Mucosa of gallbladder (tissue), 1 donor: ENCODE data around the gene CADPS. TPM values are rescaled to one million over a fixed set of nuclear protein-coding genes. Genes with fewer than 3 reads are reported as not detected.
"Not testable (repeated sequence)": the region's sequence is repeated elsewhere in the genome, so short reads cannot be mapped to it uniquely, and the experiment has no call there.

Source experiments
- DNase-seq: peaks from one replicate; pipeline ENCODE4 v3.0.0-alpha.2; 2020; ENCODE audit warnings: low spot score
- total RNA-seq: library from RNA; stranded (reverse); gene quantifications from one replicate; pipeline ENCODE4 v1.2.1, GENCODE V29; 2021
- donor health status: DM: no; HTN: no; CAD: no.

Gene CADPS
- total RNA-seq, 1 donor from 2014 or later = 37.2 TPM

DNA sequence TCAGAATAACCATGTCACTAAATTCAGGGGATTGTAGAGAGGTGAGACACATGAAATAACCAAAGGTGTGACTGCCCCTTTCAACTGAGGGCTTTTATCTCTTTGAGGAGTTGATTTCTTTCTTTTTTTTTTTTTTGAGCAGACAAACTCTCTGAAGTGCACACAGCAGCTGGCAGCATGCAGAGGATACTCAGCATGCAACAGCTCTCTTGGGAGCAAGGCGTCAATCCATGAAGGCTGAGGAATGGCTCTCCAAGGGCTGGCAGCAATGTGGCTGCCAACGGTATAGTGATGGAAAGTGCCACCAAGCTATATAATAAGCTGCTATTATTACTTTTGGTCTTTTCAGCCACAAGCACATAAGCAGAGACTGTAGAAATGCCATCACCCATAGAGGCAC is 275.2 kb downstream of the CADPS start:
- no peak for DNase-seq

DNA sequence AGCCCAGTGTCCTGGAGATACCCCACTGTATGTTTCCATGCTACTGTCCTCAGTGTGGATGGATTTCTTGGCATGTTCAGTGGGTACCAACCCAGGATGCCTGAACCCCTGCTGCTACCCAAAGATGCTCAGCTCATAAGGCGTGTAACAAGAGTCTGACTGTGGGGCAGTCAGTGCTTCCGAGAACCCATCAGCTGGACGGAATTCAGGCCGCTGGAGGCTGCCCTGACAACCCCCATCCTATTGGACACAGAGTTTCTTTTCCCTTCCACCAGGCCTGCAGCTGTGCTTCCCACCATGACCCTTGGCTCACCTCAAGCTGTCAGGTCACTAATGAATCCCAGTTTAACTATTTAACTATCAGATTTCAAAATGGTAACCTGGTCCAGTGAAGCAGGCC is 277.7 kb downstream of the CADPS start:
- no peak for DNase-seq

DNA sequence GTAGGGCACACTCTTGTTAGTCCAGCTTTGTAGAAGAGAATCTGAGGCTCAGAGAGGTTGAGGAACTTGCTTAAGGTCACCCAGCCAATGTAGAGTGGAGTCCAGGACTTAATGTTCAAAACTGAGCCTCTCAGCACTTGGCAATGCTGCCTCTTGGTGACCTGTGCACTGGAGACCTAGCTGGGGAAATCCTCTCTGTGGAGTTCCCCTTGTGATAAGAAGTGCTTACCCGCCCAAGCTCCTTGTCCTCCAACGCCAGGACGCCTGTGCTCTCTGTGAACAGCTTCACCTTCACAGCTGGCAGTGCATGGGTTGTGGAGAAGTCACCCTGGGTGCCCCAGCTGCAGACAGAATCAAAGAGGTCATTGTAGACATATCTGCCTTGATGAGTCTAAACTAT is 282.8 kb downstream of the CADPS start:
- DNase-seq = no peak

DNA sequence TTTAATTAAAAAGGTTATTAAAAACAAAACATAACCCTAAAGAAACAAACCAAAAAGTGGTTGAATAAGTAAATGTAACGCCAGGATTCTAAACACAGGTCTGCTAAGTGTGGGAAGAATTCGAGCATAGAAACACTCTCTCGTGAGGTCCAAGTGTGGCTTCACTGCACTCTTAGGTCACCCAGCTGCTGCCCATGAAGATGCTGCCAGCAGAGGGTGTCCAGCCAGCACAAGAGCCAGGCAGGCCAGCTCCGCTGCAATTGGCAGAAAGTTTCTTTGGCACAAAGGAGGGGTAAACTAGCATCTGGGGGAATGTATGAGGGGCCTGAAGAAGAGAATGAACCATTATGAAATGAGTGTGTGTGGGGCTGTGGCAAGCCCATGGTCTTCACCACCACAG is 286.1 kb downstream of the CADPS start:
- DNase-seq = no peak

DNA sequence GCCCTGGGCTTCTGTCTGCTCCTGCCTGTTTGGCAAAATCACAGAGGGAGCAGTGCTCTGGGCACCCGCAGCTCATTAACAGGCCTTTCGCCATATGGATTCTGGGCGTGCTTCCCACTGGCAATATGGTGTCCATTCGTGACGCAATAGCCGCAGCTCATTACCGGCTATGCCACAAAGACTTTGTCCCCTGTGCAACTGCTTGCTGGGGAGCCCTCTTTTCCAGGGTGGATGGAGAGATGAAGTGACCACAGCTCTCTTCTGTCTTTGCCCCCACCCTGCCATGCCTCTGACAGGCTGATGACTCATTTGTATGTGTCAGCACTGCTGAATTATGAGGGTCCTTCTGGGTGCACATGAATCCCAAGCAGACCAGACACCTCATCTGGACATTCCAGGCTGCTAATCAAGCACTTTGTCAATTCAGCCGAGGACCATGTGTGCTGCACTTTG is 287.6 kb downstream of the CADPS start:
- DNase-seq = no peak

DNA sequence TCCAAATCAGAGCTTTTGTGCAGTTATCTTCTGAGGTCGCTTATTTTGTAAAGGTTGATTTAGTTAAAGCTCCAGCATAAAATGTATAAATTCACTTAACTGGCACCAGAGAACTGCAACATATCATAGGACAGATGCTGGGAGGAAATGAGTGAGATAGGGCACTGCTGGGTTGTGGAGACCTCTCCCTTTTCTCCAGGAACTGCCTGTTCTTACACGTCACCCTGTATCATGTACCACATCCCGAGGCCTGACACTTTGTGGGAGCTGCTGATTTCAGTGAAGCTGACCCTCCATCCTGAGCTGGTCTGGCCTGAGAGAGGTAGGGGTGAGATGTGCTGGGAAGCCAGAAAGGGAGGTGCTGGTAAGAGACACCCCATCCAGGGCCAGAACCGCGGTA is 288.0 kb downstream of the CADPS start:
- DNase-seq = no peak

DNA sequence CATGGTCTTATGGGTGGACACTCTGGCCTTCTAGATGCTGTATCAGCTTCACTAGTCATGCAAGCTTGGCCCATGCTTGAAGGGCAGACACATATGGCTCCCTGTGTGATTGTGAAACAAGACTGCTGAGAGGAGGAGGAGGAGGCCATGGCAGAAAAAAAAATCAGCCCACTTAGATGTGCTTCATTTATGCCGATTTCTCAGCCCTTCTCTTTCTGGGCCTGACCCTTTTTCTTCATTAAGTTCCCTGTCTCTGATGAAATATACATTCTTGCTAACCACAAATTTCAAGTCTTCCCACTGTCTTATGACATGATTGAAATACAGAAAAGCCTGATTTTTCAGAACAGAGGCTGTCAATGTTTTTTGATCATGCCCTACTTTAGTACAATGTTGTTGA is 288.9 kb downstream of the CADPS start:
- no peak for DNase-seq

DNA sequence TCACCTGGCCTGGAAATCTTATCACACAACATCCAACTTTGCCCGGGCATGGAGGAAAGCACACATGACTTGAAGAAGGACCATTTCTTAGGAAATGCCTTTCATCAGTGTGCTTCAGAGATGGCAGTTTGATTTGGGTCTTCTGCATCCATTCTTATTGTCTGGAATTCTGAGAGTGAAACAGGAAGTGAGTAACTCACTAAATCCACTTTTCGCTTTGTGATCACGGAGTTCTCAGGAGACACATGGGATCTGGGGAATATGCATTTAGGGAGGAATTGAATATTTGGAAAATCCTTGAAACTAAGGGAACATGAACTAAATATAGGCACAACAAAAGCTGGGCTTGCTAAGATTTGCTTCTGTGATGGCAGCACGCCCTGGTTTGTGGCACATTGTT is 289.4 kb downstream of the CADPS start:
- DNase-seq = no peak

DNA sequence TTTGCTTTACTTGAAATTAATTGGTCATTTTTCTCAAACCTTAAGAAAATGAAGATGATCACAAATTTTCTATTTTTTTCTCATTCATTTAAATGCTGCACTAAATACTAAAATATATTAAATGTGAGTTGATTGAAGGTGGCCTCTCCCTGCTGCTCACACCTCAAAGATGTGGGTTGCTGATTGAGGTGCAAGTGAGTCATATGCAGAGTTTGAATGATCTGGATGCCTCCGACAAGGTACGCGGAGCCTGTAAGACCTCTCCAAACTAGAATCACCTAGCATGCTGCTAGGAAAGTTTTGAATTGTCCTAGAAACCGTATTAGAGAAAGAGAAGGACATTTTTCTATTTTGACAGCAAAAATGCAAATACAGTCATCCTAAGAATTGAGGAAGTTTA is 290.6 kb downstream of the CADPS start:
- no peak for DNase-seq

DNA sequence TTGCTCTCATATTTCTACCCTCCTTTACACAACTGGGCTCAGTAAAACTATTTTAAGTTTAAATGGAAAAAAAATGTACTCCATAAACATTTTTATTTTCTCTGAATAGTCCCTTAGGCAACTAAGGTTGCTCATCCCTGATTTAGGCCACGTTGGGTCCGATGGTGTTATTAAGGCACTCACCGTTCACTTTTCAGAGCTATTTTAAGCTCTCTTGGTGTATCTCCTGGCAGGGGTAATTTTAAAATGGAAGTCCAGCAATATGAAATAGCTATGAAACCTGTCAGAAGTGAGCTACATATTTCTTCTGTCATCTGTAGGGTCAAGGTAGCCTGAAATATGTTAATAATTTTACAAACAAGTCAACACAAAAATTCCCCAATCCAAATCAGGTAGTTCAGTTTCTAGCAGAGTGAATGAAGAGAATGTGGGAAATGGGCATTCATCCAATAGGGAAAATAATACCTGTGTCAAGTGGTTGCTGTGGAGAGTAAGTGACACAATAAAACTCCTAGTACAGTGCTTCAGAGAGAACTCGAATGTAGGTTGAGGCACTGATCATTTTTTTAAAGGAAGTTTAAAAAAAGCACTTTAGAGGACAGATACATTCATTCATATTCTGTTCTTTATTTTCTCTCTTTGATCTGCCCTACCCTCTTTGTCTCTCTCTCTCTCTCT is 292.6 kb downstream of the CADPS start:
- no peak for DNase-seq

DNA sequence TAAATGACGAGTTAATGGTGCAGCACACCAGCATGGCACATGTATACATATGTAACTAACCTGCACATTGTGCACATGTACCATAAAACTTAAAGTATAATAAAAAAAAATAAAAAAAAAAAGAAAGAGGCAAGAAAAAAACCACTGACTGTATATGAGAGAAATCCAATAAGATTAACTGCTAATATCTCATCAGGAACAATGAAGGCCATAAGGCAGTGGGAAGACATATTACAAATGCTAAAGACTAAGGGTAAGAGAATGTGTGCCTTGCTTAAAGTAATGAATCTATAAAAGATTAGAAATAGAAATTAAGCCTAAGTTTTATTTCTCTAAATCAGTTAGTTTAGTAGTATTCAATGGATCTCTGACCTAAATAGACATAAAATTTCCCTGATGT is 294.7 kb downstream of the CADPS start:
- DNase-seq = not testable (repeated sequence)

DNA sequence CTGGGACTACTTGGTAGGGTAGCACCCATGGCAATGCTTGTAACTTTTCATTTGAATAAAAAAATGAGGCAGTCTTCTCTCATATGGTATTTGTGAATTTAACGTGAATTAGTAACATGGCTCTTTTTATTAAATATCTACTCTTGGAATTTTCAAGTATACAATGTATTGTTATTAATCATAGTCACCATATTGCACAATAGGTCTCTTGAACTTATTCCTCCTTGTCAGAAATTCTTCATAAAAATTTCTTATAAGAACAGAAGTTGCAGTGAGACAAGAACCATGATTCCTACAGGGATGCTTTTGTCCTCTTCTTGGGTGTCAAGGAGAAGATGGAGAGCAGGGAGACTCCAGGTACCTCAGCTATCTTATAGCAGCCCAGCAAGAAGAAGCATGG is 298.1 kb downstream of the CADPS start:
- no peak for DNase-seq

DNA sequence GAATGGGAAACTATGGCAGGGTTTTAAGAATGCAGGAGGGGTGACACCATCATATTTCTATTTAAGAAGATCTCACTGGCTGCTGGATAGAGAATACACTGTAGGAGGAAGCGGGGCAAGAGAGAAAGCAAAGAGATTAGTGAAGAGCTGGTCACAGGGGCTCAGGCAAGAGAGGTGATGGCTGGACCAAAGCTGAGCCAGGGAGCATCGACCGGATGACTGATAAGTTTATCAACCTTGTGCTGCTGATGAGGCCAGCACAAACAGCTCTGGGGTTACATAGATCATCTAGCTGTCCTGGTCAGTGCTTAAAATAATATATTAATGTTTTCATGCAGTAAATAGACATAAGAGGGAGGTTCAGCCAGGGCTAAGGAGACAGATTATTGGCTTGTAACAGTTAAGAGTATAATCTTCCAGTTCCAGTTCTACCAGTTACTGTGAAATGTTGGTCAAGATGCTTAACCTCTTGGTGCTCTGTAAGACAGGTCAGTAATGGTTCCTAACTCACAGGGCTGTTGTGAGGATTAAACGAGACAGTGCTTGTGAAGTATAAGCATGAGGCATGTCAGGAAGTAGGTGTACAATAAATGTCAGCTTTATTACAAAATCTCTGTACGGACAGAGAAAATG is 300.8 kb downstream of the CADPS start:
- no peak for DNase-seq

DNA sequence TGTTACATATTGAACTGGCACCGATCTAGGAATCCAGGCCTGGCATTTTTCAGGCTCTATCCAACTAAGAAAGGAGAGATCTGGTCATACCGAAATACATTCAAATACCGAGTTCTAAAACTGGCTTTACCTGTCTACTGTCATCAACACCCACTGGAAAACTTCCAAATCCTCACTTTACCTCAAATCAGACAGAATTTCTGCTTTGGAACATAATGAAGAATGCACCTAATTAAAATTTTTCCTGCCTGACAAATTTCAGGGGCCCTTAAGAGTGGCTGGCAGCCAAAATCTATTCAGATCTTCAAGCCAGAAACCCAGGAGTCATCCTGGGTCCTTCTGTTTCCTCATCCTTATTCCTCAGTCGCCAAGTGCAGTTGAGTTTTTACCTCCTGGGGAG is 303.3 kb downstream of the CADPS start:
- DNase-seq = no peak

DNA sequence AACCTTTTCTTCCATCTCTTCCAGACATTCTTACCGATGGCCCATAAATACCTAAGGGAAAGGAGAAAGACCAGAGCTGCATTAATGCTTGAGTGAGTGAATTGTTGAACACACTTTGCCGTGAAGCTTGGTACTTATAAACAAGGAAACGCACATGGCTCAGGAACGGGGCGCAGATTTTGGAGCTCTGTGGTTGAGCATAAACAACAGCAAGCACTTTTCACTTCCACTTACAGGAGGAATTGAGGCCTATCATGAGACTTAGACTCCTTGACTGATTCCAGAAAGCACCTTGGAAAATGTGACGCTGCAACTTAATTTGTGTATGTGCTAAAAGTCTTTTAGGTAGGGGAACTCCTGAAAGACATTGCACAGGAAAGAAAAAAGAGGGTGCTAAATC is 304.3 kb downstream of the CADPS start:
- no peak for DNase-seq

DNA sequence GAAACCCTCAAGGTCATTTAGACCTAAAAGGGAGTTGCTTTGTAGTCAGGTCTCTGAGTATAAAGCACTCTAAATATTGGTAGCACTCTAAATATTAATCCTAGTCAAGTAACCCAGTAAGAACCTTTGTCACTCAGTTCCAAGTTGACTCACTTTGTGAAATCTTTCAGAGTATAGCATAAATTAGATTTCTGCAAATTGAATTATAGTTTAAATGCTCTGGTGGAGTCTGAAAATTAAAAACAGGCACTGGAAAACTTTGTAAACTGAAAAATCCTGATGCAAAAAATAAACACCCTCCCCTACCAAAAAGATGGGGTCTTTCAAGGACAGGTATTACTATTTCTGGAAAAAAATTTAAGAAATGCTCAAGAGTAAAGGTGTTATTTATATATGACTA is 305.6 kb downstream of the CADPS start:
- no peak for DNase-seq

DNA sequence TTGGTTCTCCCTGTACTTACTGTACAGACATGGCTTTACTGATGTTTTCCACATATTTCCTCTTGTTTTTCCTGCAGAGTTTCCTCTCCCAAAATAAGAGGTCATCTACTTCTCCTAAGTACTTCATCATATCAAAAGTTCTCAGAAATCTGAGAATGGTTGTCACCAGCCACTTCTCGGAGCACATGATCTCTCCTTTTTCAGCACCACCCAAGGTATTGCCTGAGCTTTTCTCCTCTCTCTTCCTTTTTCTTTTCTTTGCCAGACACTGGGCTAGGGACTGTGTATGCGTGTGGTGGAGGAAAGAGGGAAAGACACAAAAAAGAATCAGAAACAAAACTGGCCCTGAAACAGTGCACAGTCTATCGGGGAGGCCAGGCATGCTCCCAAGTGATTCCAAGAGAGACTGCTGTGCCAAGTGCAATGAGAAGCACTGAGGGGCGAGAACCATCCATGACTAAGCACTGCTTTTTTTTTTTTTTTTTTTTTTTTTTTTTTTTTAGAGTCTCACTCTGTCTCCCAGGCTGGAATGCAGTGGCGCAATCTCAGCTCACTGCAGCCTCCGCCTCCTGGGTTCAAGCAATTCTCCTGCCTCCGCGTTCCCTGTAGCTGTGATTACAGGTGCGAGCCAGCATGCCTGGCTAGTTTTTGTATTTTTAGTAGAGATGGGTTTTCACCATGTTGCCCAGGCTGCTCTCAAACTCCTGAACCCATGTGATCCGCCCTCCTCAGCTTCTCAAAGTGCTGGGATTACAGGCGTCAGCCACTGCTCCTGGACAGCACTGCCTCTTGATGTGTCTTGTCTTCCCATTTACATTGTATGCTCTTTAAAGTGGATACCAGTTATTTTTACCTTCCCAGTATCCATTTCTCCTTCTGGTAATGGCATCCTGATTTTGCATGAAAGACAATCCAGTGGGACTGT is 307.9 kb downstream of the CADPS start:
- no peak for DNase-seq

DNA sequence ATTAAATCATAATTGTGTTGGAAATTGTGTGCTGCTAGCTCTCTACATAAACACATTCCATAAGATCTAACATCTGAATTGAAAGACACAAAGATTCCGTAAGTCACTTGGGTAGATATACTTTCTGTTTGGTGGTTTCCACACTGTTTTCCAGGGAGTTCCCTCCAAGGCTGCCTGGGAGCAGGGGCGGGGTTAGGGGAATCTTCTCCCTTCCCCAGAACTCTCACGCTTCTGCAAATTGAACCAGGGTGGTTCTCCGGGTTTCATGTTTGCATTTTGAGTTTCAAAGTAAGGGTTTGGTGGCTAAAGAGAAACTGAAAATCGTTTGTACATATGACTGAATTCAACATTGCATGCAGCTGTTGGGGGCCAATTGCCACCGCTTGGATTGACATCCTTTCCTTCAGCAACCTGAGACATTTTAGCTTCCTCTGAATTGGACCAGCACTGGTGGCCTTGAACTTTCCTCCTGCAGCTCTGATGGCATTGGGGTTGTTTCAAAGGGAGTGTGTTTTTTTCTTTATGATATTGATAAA is 309.1 kb downstream of the CADPS start:
- DNase-seq = no peak

DNA sequence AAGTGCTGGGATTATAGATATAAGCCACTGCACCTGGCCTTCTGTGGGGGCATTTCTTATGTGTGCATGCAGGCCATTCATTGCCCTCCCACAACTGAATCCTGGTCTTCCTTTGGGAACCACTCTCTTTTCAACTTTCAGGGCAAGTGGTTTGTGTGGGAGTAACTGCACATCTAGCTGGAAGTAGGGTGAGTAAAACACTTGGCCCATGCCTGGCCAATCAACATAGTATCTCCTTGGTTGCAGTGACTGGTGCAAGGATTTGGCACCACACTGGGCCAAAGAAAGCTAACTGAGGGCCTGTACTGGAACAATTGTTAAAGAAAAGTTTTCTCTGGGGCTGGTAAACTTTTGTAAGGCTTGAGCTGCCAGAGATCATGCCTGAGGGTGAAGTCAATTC is 312.6 kb downstream of the CADPS start:
- no peak for DNase-seq

DNA sequence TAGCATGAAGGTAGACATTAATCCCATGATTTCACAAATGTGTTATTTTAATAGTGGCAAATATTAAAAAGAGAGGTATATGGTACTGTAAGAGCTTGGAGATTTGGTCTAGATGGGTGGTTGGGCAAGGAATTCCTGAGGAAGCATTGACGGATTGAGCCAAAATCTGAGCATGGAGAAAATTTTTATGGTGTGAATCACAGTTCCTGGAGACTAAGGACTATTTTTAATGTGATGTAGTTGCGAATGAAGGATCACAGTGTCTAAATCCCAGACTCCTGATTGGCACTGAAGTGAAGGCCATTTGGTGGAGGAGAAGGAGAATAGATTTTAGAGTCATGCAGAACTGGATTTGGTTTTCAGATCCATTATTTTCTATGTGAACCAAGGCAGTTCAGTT is 313.2 kb downstream of the CADPS start:
- no peak for DNase-seq

DNA sequence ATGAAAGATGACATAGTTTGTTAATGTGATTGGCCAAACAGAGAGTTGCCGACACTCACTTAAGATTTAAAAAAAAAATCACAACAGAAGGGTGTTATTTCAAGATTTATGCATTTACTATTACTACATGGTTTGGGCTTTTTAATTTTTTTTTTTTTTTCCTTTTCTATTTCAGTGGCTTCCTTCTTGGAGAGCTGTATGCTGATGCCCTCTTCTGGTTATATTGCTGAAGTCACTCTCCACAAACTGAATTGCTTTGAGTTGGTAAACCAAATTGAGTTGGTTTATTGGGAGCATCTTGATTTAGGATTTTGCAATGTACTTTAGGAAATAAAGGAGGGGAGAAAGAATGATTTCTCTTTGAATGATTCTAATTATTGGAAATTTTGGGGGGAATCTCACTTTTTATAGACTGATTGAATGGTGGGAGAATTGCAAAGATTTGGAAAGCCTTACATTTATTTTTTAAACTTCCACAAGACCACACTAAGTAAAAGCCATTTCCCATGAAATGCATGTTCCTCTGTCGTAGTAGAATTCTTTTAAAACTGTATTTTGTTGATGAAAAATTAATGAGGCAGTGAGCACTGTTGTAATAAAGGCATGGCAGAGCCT is 315.3 kb downstream of the CADPS start:
- DNase-seq = no peak

DNA sequence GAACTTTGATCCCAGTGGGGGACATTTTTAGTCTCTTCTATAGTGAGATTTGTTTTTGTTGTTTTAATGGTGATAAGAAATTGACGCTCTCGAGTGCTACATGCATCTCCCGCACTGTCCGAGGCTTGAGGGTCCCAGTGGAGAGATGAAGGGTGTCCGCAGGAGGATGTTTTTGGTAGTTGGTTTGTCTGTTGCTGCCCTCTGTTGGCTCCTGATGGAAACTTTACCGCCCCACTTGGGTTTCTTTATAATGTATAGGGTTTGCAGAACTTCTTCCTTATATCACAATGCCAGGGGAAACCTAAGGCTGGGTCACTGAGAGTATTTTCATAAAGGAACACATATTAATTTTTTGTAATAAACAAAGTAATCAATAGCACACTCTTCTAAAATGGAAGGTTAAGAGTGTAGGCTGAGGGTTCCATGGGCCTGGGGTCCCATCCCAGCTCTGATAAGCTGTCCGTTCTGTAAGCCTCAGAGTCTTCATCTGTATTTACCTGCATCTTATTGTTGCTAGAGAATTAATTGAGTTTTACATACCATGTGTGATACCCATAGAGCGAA is 316.6 kb downstream of the CADPS start:
- no peak for DNase-seq
